HG02610 (cell line): Measurements from ENCODE around the gene PECR.
"Not testable (repeated sequence)": the region's sequence is repeated elsewhere in the genome, so short reads cannot be mapped to it uniquely, and the experiment has no call there.

ENCODE experiments used
- ATAC-seq: cut with Tn5 transposase; IDR thresholded peaks from one replicate; pipeline ENCODE4 v1.9.1; 2021; ENCODE audit warnings: mild to moderate bottlenecking, moderate library complexity; ENCODE audit not compliant: unreplicated experiment

Gene PECR

GRCh38 chr2:216004697-216005283 lies 76.8 kb downstream of the PECR start:
- peak; percentile 37 for ATAC-seq

GRCh38 chr2:216003876-216004696 lies 77.5 kb downstream of the PECR start:
- no peak for ATAC-seq

- ATAC-seq, result no peak
Observed at GRCh38 chr2:216002693-216003092, 78.9 kb downstream of the PECR start.

GRCh38 chr2:216002101-216002678 lies 79.4 kb downstream of the PECR start:
- ATAC-seq, result no peak

GRCh38 chr2:216001216-216002100 lies 80.2 kb downstream of the PECR start:
- peak; percentile 36 for ATAC-seq

GRCh38 chr2:215998636-215999035 lies 83.0 kb downstream of the PECR start:
- no peak for ATAC-seq

- ATAC-seq, result no peak
Observed at GRCh38 chr2:215997219-215997618, 84.4 kb downstream of the PECR start.

GRCh38 chr2:215994911-215995310 lies 86.7 kb downstream of the PECR start:
- no peak for ATAC-seq

GRCh38 chr2:215988556-215989207 lies 92.9 kb downstream of the PECR start:
- ATAC-seq, result not testable (repeated sequence)
